Measurements from ENCODE around the gene BICRA. TPM values are rescaled to one million over a fixed set of nuclear protein-coding genes. Genes with fewer than 3 reads are reported as not detected.
A peak's percentile ranks its signal among the peaks of the same experiment; 100 is the strongest.

Gene BICRA
- total and polyA plus RNA-seq, 2 of the 4 experiments (the other 2 are of a cell fraction), result 1.8 to 3.5 TPM

DNA sequence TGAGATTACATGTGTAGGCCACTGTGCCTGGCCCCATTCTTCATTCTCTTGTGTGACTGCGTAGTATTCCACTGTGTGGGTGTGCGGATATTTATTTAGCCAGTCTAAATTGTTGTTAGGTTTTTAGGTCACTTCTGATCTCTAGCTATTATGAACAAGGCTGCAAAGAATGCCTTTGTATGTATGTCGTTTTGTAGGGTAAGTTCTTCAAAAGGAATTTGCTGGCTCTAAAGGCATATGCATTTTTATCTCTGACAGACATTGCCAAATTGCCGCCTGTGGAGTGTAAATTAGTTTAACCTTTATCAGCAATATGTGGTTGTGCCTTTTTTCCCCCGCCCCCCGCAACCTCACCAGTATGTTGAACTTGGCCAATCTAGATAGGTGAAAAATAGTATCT, 74.0 kb downstream of the BICRA start:
- in situ Hi-C loops (cut with MboI; ENCODE audit: low sequenced_read_pairs), result no loop called here
- CTCF ChIA-PET, result no interaction called here
- no peak overlapping the region for H3K14ac ChIP-seq (replicated peaks; ENCODE audit: low read depth, low read length)
- H4K91ac ChIP-seq (ENCODE audit: insufficient read depth, low read depth, low read length), result no peak overlapping the region
- dilution Hi-C loops (cut with HindIII; ENCODE audit: low sequenced_read_pairs, unreplicated experiment), result no loop called here
- no peak overlapping the region for H2BK120ac ChIP-seq (ENCODE audit: low read depth, low read length)
- ATAC-seq (ENCODE audit: low read depth) (peak; percentile 62), DNase-seq (peak; percentile 24)
- intact Hi-C loops (cut with micrococcal nuclease), result no loop called here
- H3K9ac ChIP-seq (ENCODE audit: low read depth, low read length), result no peak overlapping the region
- H4K20me1 ChIP-seq (ENCODE audit: insufficient read depth, low read length), result peaks cover 15% of the 10 kb centered on the region
- BruUV-seq (replicated peaks), result no TSS peak
- H3K23ac ChIP-seq (ENCODE audit: low read depth, low read length), result no peak overlapping the region
- POLR2A ChIA-PET (ENCODE audit: unreplicated experiment), result no interaction called here
- no peak overlapping the region for H3K4ac ChIP-seq (ENCODE audit: low read depth, low read length)
- 0 out of 2 replicates have a peak, but pooled peaks cover 8% of the 10 kb centered on the region for H3K9me1 ChIP-seq (ENCODE audit: insufficient read depth, low read length)
- WGBS, 2 experiments (ENCODE audit: extremely low coverage in 2 of 2, insufficient read length in 1 of 2), result 60% methylated on average over 1 of the region's 6 CpGs; no CpG with 5 or more reads in 1 of the 2 experiments
- peaks cover 29 to 48% of the 10 kb centered on the region in 2 experiments for H3K79me1 ChIP-seq (ENCODE audit: low read depth in 1 of 2, low read length in 2 of 2)
- no peak overlapping the region for H3K18ac ChIP-seq (ENCODE audit: low read depth, low read length)
- H3K4me1 ChIP-seq (ENCODE audit: control insufficient read depth, insufficient read depth, low read length), result no peaks in the 10 kb centered on the region
- no peaks in the 10 kb centered on the region for H3K27me3 ChIP-seq (ENCODE audit: control insufficient read depth, insufficient read depth, low read length)
- no peak overlapping the region for H4K5ac ChIP-seq (ENCODE audit: low read depth, low read length)
- no peak overlapping the region for H2BK5ac ChIP-seq (ENCODE audit: low read depth, low read length, poor library complexity, severe bottlenecking)
- no peak overlapping the region for H2AK9ac ChIP-seq (replicated peaks; ENCODE audit: low read depth, low read length, poor library complexity)
- no peak overlapping the region for H3K4me2 ChIP-seq (ENCODE audit: low read depth, low read length)
- TF ChIP-seq FOS (IDR thresholded peaks at IDR 0.05; ENCODE audit: low read depth, low read length) (no peak), ELK1 (IDR thresholded peaks at IDR 0.05; ENCODE audit: borderline replicate concordance, low read depth, low read length) (no peak), RFX5 (IDR thresholded peaks at IDR 0.05; ENCODE audit: low read depth, low read length) (no peak), CEBPB (IDR thresholded peaks at IDR 0.05; ENCODE audit: low read depth, low read length) (no peak), SMC3 (IDR thresholded peaks at IDR 0.05; ENCODE audit: low read depth, low read length) (no peak)
- TF ChIP-seq, protein P1, sequence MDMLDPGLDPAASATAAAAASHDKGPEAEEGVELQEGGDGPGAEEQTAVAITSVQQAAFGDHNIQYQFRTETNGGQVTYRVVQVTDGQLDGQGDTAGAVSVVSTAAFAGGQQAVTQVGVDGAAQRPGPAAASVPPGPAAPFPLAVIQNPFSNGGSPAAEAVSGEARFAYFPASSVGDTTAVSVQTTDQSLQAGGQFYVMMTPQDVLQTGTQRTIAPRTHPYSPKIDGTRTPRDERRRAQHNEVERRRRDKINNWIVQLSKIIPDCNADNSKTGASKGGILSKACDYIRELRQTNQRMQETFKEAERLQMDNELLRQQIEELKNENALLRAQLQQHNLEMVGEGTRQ (IDR thresholded peaks at IDR 0.05; ENCODE audit: low read depth, low read length), result no peak
- no peak overlapping the region for H4K8ac ChIP-seq (ENCODE audit: low read depth in 2 of 2, low read length in 2 of 2)
- no peak overlapping the region for H2BK20ac ChIP-seq (ENCODE audit: low read depth, low read length)
- H3K27ac ChIP-seq (ENCODE audit: insufficient read depth, low read length), result no peak overlapping the region
- H3K56ac ChIP-seq (ENCODE audit: extremely low read depth, insufficient read depth, low read length), result no peak overlapping the region
- no peak overlapping the region for H3K4me3 ChIP-seq (ENCODE audit: insufficient read depth, low read depth, low read length)
- no peaks in the 10 kb centered on the region for H3K9me3 ChIP-seq (ENCODE audit: control insufficient read depth, insufficient read depth, low read length)
- no peak overlapping the region for H2AK5ac ChIP-seq (ENCODE audit: low read depth, low read length)
- no peak overlapping the region for H2AFZ ChIP-seq (replicated peaks; ENCODE audit: low read length, poor library complexity)
- no peak overlapping the region for H2BK15ac ChIP-seq (ENCODE audit: low read depth, low read length)
- H3K36me3 ChIP-seq (ENCODE audit: control insufficient read depth, insufficient read depth, low read length), result peaks cover 42% of the 10 kb centered on the region
